Stimulated activated naive B cell treated with anti-CD40 and anti-IgM and Interleukin-4, amounts not matched to agents 10 μg/mL and 1 μg/mL and 100 μg/mL, for 72 hours (primary cell): Measurements from ENCODE around the gene HGD.
A peak's percentile ranks its signal among the peaks of the same experiment; 100 is the strongest.

Experiments used
- ATAC-seq, 2 donors: fragments of 150-1000 bp; cut with Tn5 transposase; replicated peaks; 2 replicates each; pipeline ENCODE4 v1.10.0; 2021; ENCODE audit warnings: moderate library complexity in 1 of 2
- DNase-seq: peaks from one replicate; pipeline ENCODE4 v3.0.0; 2021
- H3K27ac Mint-ChIP-seq: one replicate; pipeline ENCODE4 v1.8.0; 2022; ENCODE audit warnings: mild to moderate bottlenecking, mixed read lengths
- H3K27me3 Mint-ChIP-seq, 2 donors: one replicate each; pipeline ENCODE4 v1.8.0; 2022; ENCODE audit warnings: mixed read lengths in 2 of 2
- H3K36me3 Mint-ChIP-seq, 2 donors: one replicate each; pipeline ENCODE4 v1.8.0; 2022; ENCODE audit warnings: mixed read lengths in 2 of 2, mild to moderate bottlenecking in 1 of 2
- H3K4me1 Mint-ChIP-seq, 2 donors: one replicate each; pipeline ENCODE4 v1.8.0; 2022; ENCODE audit warnings: mixed read lengths in 2 of 2, mild to moderate bottlenecking in 1 of 2
- H3K4me3 Mint-ChIP-seq, 2 donors: one replicate each; pipeline ENCODE4 v1.8.0; 2022; ENCODE audit warnings: mild to moderate bottlenecking in 2 of 2, mixed read lengths in 2 of 2, moderate library complexity in 1 of 2
- H3K9me3 Mint-ChIP-seq, 2 donors: one replicate each; pipeline ENCODE4 v1.8.0; 2022; ENCODE audit warnings: mixed read lengths in 2 of 2, mild to moderate bottlenecking in 1 of 2

The HGD gene

DNA sequence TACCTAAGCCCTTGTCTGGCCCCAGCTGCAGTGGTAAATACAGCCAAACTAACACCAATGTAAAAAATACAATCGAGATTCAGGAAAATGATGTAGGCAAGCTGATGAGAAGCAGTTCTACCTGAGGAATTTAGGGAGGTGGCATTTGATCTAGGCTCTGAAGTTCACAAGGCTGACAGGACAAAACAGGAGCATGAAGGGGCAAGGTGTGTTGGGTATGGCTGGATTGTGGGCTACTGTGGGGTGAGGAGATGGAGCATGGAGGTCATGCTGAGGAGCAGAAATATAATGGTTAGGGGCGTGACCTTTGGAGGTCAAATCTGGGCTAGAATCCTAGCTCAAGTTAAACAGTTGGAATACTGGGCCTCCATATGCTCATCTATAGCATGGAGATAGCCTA, 79.4 kb downstream of the HGD start:
- Mint-ChIP-seq H3K36me3 (peaks cover 12 to 20% of the 10 kb centered on the region in 2 donors), H3K27ac (peak overlapping the region; percentile 10)

DNA sequence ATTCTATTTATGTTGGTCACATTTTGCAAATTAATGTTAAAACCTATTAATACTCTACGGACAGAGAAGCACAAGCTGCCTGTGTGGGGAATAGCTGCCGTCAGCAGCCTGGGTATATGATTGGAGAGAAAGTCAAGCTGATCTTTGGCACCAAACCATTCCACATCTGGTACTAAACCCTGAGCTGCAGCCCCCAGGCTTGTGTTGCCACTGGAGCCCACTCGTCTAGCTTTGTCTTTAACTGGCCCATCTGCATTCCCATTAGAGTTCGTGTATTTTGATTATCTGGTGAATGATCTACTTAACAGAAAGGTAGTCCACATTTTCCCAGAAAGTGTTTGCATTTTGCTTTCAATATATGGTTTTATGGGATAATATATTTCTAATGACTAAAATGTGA, 80.5 kb downstream of the HGD start:
- H3K4me1 Mint-ChIP-seq = peaks cover 0 to 5% of the 10 kb centered on the region in 2 donors
- no peaks in the 10 kb centered on the region for H3K27me3 Mint-ChIP-seq
- H3K9me3 Mint-ChIP-seq = no peaks in the 10 kb centered on the region
- peak overlapping the region; percentile 60 for H3K27ac Mint-ChIP-seq
- ATAC-seq (no peak), DNase-seq (no peak)
- peaks cover 12 to 20% of the 10 kb centered on the region in 2 donors for H3K36me3 Mint-ChIP-seq
- H3K4me3 Mint-ChIP-seq = no peak overlapping the region

More for the DNA sequence above, 79.4 kb downstream of the HGD start:
- DNase-seq = no peak
- no peak overlapping the region for H3K4me3 Mint-ChIP-seq
- no peaks in the 10 kb centered on the region for H3K27me3 Mint-ChIP-seq
- H3K9me3 Mint-ChIP-seq = no peaks in the 10 kb centered on the region
- no peak for ATAC-seq
- H3K4me1 Mint-ChIP-seq = no peaks in the 10 kb centered on the region

DNA sequence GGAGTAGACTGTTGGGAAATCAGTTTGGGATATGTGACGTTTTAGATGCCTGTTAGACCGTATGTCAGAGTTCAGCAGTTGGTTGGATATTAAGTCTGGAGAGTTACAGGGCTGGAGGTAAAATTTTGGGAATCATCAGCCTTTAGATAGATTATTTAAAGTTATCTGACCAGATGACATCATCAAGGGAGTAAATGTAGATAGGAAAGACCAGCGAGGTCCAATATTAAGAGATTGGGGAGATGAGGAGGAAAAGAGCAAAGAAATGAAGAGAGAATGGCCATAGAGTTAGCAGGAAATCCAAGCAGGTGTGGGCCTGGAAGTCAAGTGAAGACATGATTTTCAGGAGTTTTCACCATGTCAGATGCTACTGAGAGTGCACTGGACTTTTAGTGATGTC, 82.8 kb downstream of the HGD start:
- no peak overlapping the region for H3K4me3 Mint-ChIP-seq
- no peak overlapping the region for H3K27ac Mint-ChIP-seq
- peaks cover 6 to 7% of the 10 kb centered on the region in 2 donors for H3K4me1 Mint-ChIP-seq
- DNase-seq (no peak), ATAC-seq (no peak)
- no peaks in the 10 kb centered on the region for H3K9me3 Mint-ChIP-seq
- no peaks in the 10 kb centered on the region for H3K27me3 Mint-ChIP-seq
- H3K36me3 Mint-ChIP-seq = peaks cover 14 to 23% of the 10 kb centered on the region in 2 donors

DNA sequence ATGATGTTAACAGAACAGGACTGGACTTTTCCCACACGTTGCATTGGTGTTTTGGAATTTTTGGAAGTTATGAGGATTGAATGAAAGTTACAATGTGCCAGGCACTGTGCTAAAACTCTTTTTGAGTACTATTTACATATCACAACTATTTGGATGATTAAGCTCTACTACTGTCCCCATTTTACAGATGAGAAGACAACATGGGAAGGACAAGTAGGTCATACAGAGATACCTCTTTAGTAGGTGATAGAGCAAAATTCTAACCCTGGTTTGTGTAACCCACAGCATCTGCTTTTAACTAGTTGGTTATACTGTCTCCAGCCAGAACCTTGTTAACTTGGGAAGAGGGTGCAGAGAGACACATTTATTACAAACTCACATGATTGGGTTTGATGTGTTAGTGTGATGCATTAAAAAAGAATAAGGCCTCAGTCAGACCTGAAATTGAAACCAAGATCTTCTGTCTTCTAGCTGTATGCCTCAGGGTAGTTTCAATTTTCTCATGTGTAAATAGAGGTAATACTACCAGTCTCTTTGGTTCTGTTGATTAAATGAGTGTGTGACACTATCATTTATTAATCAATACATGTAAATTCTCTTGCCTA, 84.5 kb downstream of the HGD start:
- Mint-ChIP-seq H3K27ac (peak overlapping the region; percentile 72), H3K36me3 (peaks cover 7 to 14% of the 10 kb centered on the region in 2 donors), H3K27me3 (no peaks in the 10 kb centered on the region), H3K9me3 (no peaks in the 10 kb centered on the region), H3K4me3 (peak overlapping the region in 1 of 2 donors; percentile 78), H3K4me1 (peaks cover 6 to 7% of the 10 kb centered on the region in 2 donors)
- no peak for ATAC-seq
- DNase-seq = no peak

DNA sequence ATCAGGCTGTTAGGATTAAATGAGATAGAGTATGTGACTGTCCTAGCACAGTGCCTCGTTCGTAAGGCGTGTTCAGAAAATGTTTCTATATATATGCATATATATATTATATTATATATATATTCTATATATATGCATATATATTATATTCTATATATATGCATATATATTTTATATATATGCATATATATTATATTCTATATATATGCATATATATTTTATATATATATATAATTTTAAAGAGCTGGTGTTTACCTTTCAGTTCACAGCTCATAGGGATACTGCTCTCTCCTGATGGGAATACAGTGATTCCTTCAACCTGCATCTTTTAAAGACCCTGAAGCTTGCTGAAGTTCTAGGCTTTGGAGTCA, 85.2 kb downstream of the HGD start:
- H3K4me1 Mint-ChIP-seq = peaks cover 6 to 7% of the 10 kb centered on the region in 2 donors
- H3K27ac Mint-ChIP-seq = peak overlapping the region; percentile 94
- ATAC-seq = no peak
- peaks cover 4 to 12% of the 10 kb centered on the region in 2 donors for H3K36me3 Mint-ChIP-seq
- DNase-seq = no peak
- H3K27me3 Mint-ChIP-seq = no peaks in the 10 kb centered on the region
- H3K4me3 Mint-ChIP-seq = peak overlapping the region; percentile 84 to 89
- H3K9me3 Mint-ChIP-seq = no peaks in the 10 kb centered on the region

DNA sequence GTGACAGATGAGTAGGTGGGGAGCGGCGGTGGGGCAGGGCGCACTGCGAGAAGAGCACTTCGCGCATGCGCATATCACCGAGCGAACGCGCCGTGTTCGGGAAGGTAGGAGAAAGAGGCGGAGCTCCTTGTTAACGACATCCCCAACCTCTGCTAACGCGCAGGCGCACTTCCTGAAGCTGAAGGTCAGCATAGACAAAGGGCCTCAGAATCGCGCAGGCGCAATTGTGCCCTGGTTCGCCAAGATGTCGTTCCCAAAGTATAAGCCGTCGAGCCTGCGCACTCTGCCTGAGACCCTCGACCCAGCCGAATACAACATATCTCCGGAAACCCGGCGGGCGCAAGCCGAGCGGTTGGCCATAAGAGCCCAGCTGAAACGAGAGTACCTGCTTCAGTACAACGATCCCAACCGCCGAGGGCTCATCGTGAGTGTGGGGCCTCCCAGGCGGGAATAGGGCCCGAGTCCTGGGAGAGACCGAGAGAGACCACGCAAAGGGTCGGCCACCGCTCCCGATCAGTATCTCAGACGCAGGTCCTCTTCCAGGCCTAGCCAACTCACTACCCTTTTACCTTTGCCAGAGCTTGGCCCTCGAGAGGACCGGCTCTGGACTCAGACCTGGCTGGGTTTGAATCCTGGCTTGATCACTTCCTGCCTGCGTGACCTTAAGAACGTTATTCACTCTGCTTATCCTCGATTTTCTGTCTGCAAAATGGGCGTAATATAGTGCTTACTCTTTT, 85.8 kb downstream of the HGD start, which contains the start of gene NDUFB4:
NDUFB4 (plus strand) TSS at position 221 of the 737 bp plus-strand sequence; CDS start at position 245, 24 bp downstream.
- DNase-seq (peak; percentile 96), ATAC-seq (peak; percentile 96 to 98)
- Mint-ChIP-seq H3K27me3 (no peaks in the 10 kb centered on the region), H3K36me3 (peaks cover 4 to 6% of the 10 kb centered on the region in 2 donors), H3K4me3 (peak within 1 kb of the TSS; percentile 84 to 89), H3K27ac (peak within 1 kb of the TSS; percentile 94), H3K4me1 (peaks cover 6 to 7% of the 10 kb centered on the region in 2 donors), H3K9me3 (no peaks in the 10 kb centered on the region)

DNA sequence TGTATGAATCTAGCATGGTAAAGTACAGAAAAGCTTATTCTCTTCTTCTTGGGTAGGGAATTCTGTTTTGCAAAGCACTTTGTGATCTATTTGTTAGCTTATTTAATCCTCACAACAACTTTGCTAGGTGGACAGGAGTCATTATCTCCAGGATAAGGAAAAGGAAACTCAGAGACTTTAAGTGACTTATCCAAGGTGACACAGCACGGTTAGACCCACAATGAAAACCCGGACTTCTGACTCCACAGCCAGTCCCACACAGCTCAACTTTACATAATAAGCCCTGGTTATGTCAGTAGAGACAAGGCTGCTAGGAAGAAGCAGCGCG, 86.3 kb downstream of the HGD start:
- peaks cover 3 to 4% of the 10 kb centered on the region in 2 donors for H3K36me3 Mint-ChIP-seq
- H3K27ac Mint-ChIP-seq = peak overlapping the region; percentile 94
- no peaks in the 10 kb centered on the region for H3K27me3 Mint-ChIP-seq
- DNase-seq (no peak), ATAC-seq (no peak)
- H3K4me3 Mint-ChIP-seq = peak overlapping the region; percentile 84 to 89
- no peaks in the 10 kb centered on the region for H3K9me3 Mint-ChIP-seq
- H3K4me1 Mint-ChIP-seq = peaks cover 6 to 7% of the 10 kb centered on the region in 2 donors

DNA sequence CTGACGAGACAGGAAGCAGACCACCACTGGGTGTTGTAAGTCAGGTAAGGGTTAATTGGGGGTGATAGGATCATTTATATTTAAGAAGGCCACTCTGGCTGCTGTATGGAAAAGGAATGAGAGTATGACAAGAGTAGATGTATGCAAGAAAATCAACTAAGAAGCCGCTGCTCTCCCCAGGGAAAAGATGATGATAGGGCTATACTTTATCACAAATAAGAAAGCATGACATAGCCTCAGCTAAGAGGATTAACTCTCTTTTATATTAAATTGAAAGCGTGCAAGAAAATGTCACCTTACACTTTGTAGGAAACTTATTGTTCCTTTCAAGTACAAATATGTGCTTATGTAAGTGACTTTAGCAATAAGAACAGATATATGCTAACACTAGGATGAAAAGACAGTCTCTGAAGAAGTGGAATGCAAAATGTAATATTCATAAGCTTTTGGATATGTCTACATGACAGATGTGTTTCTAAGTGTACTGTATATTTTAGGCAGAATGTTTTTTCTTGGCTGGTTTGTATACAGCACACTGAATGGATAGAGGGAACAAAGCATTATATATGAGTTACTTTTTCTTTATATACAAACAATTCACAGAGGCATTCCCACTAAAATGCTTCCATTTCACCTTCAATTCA, 94.6 kb downstream of the HGD start:
- H3K9me3 Mint-ChIP-seq = peaks cover 0 to 1% of the 10 kb centered on the region in 2 donors
- peaks cover 18 to 28% of the 10 kb centered on the region in 2 donors for H3K27me3 Mint-ChIP-seq
- no peaks in the 10 kb centered on the region for H3K4me1 Mint-ChIP-seq
- DNase-seq = no peak
- H3K36me3 Mint-ChIP-seq = peaks cover 2 to 3% of the 10 kb centered on the region in 2 donors
- no peak for ATAC-seq
- no peak overlapping the region for H3K27ac Mint-ChIP-seq
- no peak overlapping the region for H3K4me3 Mint-ChIP-seq
